ENCODE data around the gene GSTO2.

The GSTO2 gene

GRCh38 chr10:104327745-104328645, 59.0 kb downstream of the GSTO2 start:
- peak in 1 of 2 experiments; percentile 49 for DNase-seq

- no peak for DNase-seq
Measured at GRCh38 chr10:104328646-104328895, 59.6 kb downstream of the GSTO2 start.

- peak; percentile 74 to 83 for DNase-seq
Measured at GRCh38 chr10:104328896-104329710, 60.1 kb downstream of the GSTO2 start.

- no peak for DNase-seq
Measured at GRCh38 chr10:104329735-104330134, 60.8 kb downstream of the GSTO2 start.

- DNase-seq: no peak
Measured at GRCh38 chr10:104330168-104331110, 61.5 kb downstream of the GSTO2 start.

- DNase-seq: no peak
Measured at GRCh38 chr10:104331208-104331838, 62.3 kb downstream of the GSTO2 start.

- no peak for DNase-seq
Measured at GRCh38 chr10:104332243-104333031, 63.5 kb downstream of the GSTO2 start.

GRCh38 chr10:104333032-104333727, 64.2 kb downstream of the GSTO2 start:
- peak in 1 of 2 experiments; percentile 36 for DNase-seq

- DNase-seq: no peak
Measured at GRCh38 chr10:104333728-104334373, 64.9 kb downstream of the GSTO2 start.

GRCh38 chr10:104334561-104334960, 65.6 kb downstream of the GSTO2 start:
- no peak for DNase-seq

GRCh38 chr10:104334965-104335650, 66.1 kb downstream of the GSTO2 start:
- no peak for DNase-seq

GRCh38 chr10:104336821-104337467, 68.0 kb downstream of the GSTO2 start:
- DNase-seq: no peak

- DNase-seq: peak in 1 of 2 experiments; percentile 36
Measured at GRCh38 chr10:104337521-104337984, 68.6 kb downstream of the GSTO2 start.

GRCh38 chr10:104337985-104338735, 69.2 kb downstream of the GSTO2 start, which contains the start of gene ITPRIP:
Gene ITPRIP (minus strand): TSS chr10:104338465. CDS start chr10:104316051, 22,414 bp downstream.
- DNase-seq: peak; percentile 72 to 77

GRCh38 chr10:104339469-104340110, 70.6 kb downstream of the GSTO2 start:
- no peak for DNase-seq

GRCh38 chr10:104340111-104340526, 71.1 kb downstream of the GSTO2 start:
- no peak for DNase-seq

GRCh38 chr10:104340641-104341040, 71.7 kb downstream of the GSTO2 start:
- no peak for DNase-seq

Measured in activated CD4-positive, alpha-beta T cell treated with anti-CD3 and anti-CD28 coated beads, Interleukin-2, amount 50 U/mL, for 48 hours (primary cell).